Subcutaneous adipose tissue (tissue), 4 donors: Measurements from ENCODE around the gene B4GALT2. TPM values are rescaled to one million over a fixed set of nuclear protein-coding genes. Genes with fewer than 3 reads are reported as not detected.

Experiments used
- CTCF ChIP-seq: fragments of 450-650 bp; IDR thresholded peaks from one replicate; pipeline ENCODE4 v1.5.1; 2016; ENCODE audit warnings: low read depth, mild to moderate bottlenecking, control low read depth, antibody characterized with exemption, moderate library complexity
- total RNA-seq, 4 donors: library from RNA; depleted of rRNA; stranded (reverse); fragments of >200 nt; gene quantifications; one replicate each; pipeline ENCODE4 v1.1.0, GENCODE V29; 2016

Gene B4GALT2
- total RNA-seq, 4 donors from 2014 or later: 21.1 to 44.3 (median 26.7) TPM

- TF ChIP-seq CTCF: no peak
These were observed 31.1 kb upstream of the B4GALT2 start for GRCh38 chr1:43947874-43948437.

- TF ChIP-seq CTCF: no peak
These were observed 29.3 kb upstream of the B4GALT2 start for GRCh38 chr1:43949678-43950077.

GRCh38 chr1:43951021-43951985 lies 27.7 kb upstream of the B4GALT2 start:
- no peak for TF ChIP-seq CTCF

- TF ChIP-seq CTCF: no peak
These were observed 26.2 kb upstream of the B4GALT2 start for GRCh38 chr1:43952731-43953346.

GRCh38 chr1:43953361-43953760 lies 25.6 kb upstream of the B4GALT2 start:
- no peak for TF ChIP-seq CTCF

GRCh38 chr1:43954036-43954435 lies 25.0 kb upstream of the B4GALT2 start:
- no peak for TF ChIP-seq CTCF

GRCh38 chr1:43956234-43956633 lies 22.8 kb upstream of the B4GALT2 start:
- no peak for TF ChIP-seq CTCF
